ENCODE measurements around the gene SALL3.

DNA sequence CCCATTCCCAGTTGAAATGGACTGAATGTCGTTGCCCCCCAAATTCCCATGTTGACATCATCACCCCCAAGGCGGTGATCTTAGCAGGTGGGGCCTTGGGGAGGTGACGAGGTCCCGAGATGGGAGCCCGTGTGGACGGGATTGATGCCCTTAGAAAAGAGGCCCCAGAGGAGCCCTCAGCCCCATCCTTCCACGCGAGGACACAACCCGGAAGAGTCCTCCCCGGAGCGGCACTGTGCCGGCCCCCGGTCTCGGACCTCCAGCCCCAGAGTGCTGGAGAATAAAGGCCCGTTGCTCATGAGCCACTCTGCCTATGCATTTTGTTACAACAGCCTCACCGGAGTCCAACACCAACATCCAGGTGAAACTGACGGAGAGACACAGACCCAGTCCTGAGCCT is 30.4 kb upstream of the SALL3 start:
- no peak for TF ChIP-seq POLR2A (IDR thresholded peaks at IDR 0.05; ENCODE audit: low read depth, low read length)
- TF ChIP-seq POLR2AphosphoS5 (IDR thresholded peaks at IDR 0.05; ENCODE audit: low read depth, low read length) = no peak
- no peak for TF ChIP-seq TAF1 (IDR thresholded peaks at IDR 0.05; ENCODE audit: borderline replicate concordance, low read depth, low read length)

All from GM12892 (cell line).